Smooth muscle cell (in vitro differentiated cells): ENCODE results near the gene UNKL. TPM values are rescaled to one million over a fixed set of nuclear protein-coding genes. Genes with fewer than 3 reads are reported as not detected.

Experiments
- DNase-seq: peaks from one replicate; lab custom pipeline; 2025; ENCODE audit not compliant: unreplicated experiment; lab: John Stamatoyannopoulos, UW
- H2AFZ ChIP-seq: fragments of 200-600 bp; sonication (generic); 2 replicates; pipeline ENCODE4 v1.6.0; 2016; ENCODE audit warnings: antibody characterized with exemption, low read depth, mild to moderate bottlenecking
- H3F3A ChIP-seq: fragments of 200-600 bp; sonication (generic); 2 replicates; pipeline ENCODE4 v1.6.0; 2017; ENCODE audit warnings: antibody characterized with exemption, low read depth
- H3K27ac ChIP-seq: fragments of 200-600 bp; sonication (generic); 2 replicates; pipeline ENCODE4 v1.5.1; 2016; ENCODE audit warnings: low read depth, mild to moderate bottlenecking
- H3K27me3 ChIP-seq: fragments of 200-600 bp; sonication (generic); 2 replicates; pipeline ENCODE4 v1.6.1; 2016; ENCODE audit warnings: low read depth, mild to moderate bottlenecking
- H3K36me3 ChIP-seq: fragments of 200-600 bp; sonication (generic); 2 replicates; pipeline ENCODE4 v1.5.1; 2016; ENCODE audit warnings: low read depth
- H3K4me1 ChIP-seq: fragments of 200-600 bp; sonication (generic); 2 replicates; pipeline ENCODE4 v1.5.1; 2016; ENCODE audit warnings: low read depth
- H3K4me2 ChIP-seq: fragments of 200-600 bp; sonication (generic); 2 replicates; pipeline ENCODE4 v1.6.0; 2016; ENCODE audit warnings: mild to moderate bottlenecking
- H3K4me3 ChIP-seq: fragments of 200-600 bp; sonication (generic); 2 replicates; pipeline ENCODE4 v1.5.1; 2016; ENCODE audit warnings: mild to moderate bottlenecking
- H3K79me2 ChIP-seq: fragments of 200-600 bp; sonication (generic); 2 replicates; pipeline ENCODE4 v1.6.0; 2016; ENCODE audit warnings: low read depth, mild to moderate bottlenecking
- H3K9ac ChIP-seq: fragments of 200-600 bp; sonication (generic); 2 replicates; pipeline ENCODE4 v1.6.0; 2016; ENCODE audit warnings: low read depth
- H3K9me3 ChIP-seq: fragments of 200-600 bp; sonication (generic); replicated peaks from 2 replicates; pipeline ENCODE4 v1.5.1; 2016; ENCODE audit warnings: low read depth
- H4K20me1 ChIP-seq: fragments of 200-600 bp; sonication (generic); 2 replicates; pipeline ENCODE4 v1.6.0; 2016; ENCODE audit warnings: low read depth
- CTCF ChIP-seq: fragments of 200-600 bp; sonication (generic); IDR thresholded peaks from 2 replicates; pipeline ENCODE4 v1.5.1; 2017; ENCODE audit warnings: borderline replicate concordance, mild to moderate bottlenecking, antibody characterized with exemption; ENCODE audit not compliant: insufficient read depth, poor library complexity, severe bottlenecking
- WGBS: methylation state at CpG from one replicate; pipeline ENCODE4 v1.1.7; 2016; ENCODE audit warnings: low lambda C conversion rate; 5-methylcytosine and 5-hydroxymethylcytosine counted together
- polyA plus RNA-seq: library from polyadenylated mRNA; unstranded; fragments of >200 nt; fragmentation: Nextera tagmentation; extraction: Ambion mirVana; gene quantifications from 2 replicates; pipeline ENCODE4 v1.2.1, GENCODE V29; 2016
- total RNA-seq: library from RNA; depleted of rRNA; stranded (reverse); fragments of >200 nt; gene quantifications from 2 replicates; pipeline ENCODE4 v1.2.3, GENCODE V29; 2014

Gene UNKL
- total and polyA plus RNA-seq, 2 experiments from 2014 or later, result 5.2 to 6.2 TPM

- no peak for TF ChIP-seq CTCF
- Histone ChIP-seq H3K79me2 (peaks cover 17% of the 10 kb centered on the region), H3K9ac (no peak overlapping the region), H2AFZ (no peak overlapping the region), H3K36me3 (no peaks in the 10 kb centered on the region), H3K9me3 (no peaks in the 10 kb centered on the region), H3K4me2 (no peak overlapping the region), H4K20me1 (no peaks in the 10 kb centered on the region), H3K27ac (no peak overlapping the region), H3F3A (no peaks in the 10 kb centered on the region), H3K4me3 (no peak overlapping the region), H3K27me3 (no peaks in the 10 kb centered on the region), H3K4me1 (no peaks in the 10 kb centered on the region)
- DNase-seq, result no peak
- WGBS, result 91% methylated on average over 29 of the region's 34 CpGs
Measured at GRCh38 chr16:1346422-1347285, 67.8 kb downstream of the UNKL start.

GRCh38 chr16:1345651-1346421 is 68.7 kb downstream of the UNKL start:
- peaks cover 9% of the 10 kb centered on the region for H3K79me2 ChIP-seq
- no peak overlapping the region for H3K9ac ChIP-seq
- no peaks in the 10 kb centered on the region for H3F3A ChIP-seq
- H3K27me3 ChIP-seq, result no peaks in the 10 kb centered on the region
- H4K20me1 ChIP-seq, result no peaks in the 10 kb centered on the region
- TF ChIP-seq CTCF, result no peak
- H3K27ac ChIP-seq, result no peak overlapping the region
- no peaks in the 10 kb centered on the region for H3K4me1 ChIP-seq
- no peak overlapping the region for H3K4me2 ChIP-seq
- H3K36me3 ChIP-seq, result no peaks in the 10 kb centered on the region
- no peaks in the 10 kb centered on the region for H3K9me3 ChIP-seq
- 85% methylated on average over 26 of the region's 31 CpGs for WGBS
- no peak overlapping the region for H2AFZ ChIP-seq
- DNase-seq, result no peak
- H3K4me3 ChIP-seq, result no peak overlapping the region

- no peak overlapping the region for H3K27ac ChIP-seq
- H3K4me3 ChIP-seq, result no peak overlapping the region
- H2AFZ ChIP-seq, result no peak overlapping the region
- no peaks in the 10 kb centered on the region for H3K36me3 ChIP-seq
- H4K20me1 ChIP-seq, result no peaks in the 10 kb centered on the region
- H3F3A ChIP-seq, result no peaks in the 10 kb centered on the region
- H3K9me3 ChIP-seq, result no peaks in the 10 kb centered on the region
- H3K4me1 ChIP-seq, result no peaks in the 10 kb centered on the region
- no peak for DNase-seq
- no peak overlapping the region for H3K4me2 ChIP-seq
- no peaks in the 10 kb centered on the region for H3K27me3 ChIP-seq
- TF ChIP-seq CTCF, result no peak
- no peak overlapping the region for H3K9ac ChIP-seq
- WGBS, result 77% methylated on average over 7 of the region's 11 CpGs
- H3K79me2 ChIP-seq, result peaks cover 1% of the 10 kb centered on the region
Measured at GRCh38 chr16:1345087-1345486, 69.4 kb downstream of the UNKL start.
